ENCODE measurements around the gene SLITRK5.

The SLITRK5 gene

GRCh38 chr13:87684850-87685742 lies 13.9 kb downstream of the SLITRK5 start:
- no peak for TF ChIP-seq EZH2 (IDR thresholded peaks at IDR 0.05; ENCODE audit: borderline replicate concordance, low read length)
- TF ChIP-seq, protein P1, sequence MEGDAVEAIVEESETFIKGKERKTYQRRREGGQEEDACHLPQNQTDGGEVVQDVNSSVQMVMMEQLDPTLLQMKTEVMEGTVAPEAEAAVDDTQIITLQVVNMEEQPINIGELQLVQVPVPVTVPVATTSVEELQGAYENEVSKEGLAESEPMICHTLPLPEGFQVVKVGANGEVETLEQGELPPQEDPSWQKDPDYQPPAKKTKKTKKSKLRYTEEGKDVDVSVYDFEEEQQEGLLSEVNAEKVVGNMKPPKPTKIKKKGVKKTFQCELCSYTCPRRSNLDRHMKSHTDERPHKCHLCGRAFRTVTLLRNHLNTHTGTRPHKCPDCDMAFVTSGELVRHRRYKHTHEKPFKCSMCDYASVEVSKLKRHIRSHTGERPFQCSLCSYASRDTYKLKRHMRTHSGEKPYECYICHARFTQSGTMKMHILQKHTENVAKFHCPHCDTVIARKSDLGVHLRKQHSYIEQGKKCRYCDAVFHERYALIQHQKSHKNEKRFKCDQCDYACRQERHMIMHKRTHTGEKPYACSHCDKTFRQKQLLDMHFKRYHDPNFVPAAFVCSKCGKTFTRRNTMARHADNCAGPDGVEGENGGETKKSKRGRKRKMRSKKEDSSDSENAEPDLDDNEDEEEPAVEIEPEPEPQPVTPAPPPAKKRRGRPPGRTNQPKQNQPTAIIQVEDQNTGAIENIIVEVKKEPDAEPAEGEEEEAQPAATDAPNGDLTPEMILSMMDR (IDR thresholded peaks at IDR 0.05; ENCODE audit: low read length) = no peak
- H3K9ac ChIP-seq (ENCODE audit: low read length) = no peak overlapping the region
- no peaks in the 10 kb centered on the region for H3K9me3 ChIP-seq (ENCODE audit: low read length)
- no peak overlapping the region for H2AFZ ChIP-seq (ENCODE audit: low read length)
- no peaks in the 10 kb centered on the region for H3K79me2 ChIP-seq (ENCODE audit: insufficient read depth, low read length)
- no peaks in the 10 kb centered on the region for H3K27me3 ChIP-seq (ENCODE audit: insufficient read depth, low read length)
- H3K4me1 ChIP-seq (ENCODE audit: insufficient read depth, low read length, severe bottlenecking) = no peaks in the 10 kb centered on the region
- H3K9me2 ChIP-seq (ENCODE audit: low read depth, low read length) = no peaks in the 10 kb centered on the region; the same call in 1 of the 2 replicates
- H3F3A ChIP-seq (ENCODE audit: insufficient read depth, low read length) = no peaks in the 10 kb centered on the region
- H4K20me1 ChIP-seq (ENCODE audit: insufficient read depth, low read length) = no peaks in the 10 kb centered on the region
- H3K4me3 ChIP-seq (ENCODE audit: low read depth, low read length, poor library complexity, severe bottlenecking) = no peak overlapping the region
- no peak overlapping the region for H3K27ac ChIP-seq (ENCODE audit: low read depth, low read length, poor library complexity, severe bottlenecking)
- no peak overlapping the region for H3K4me2 ChIP-seq (ENCODE audit: low read length)
- H3K36me3 ChIP-seq (ENCODE audit: insufficient read depth, low read length) = no peaks in the 10 kb centered on the region

- no peak overlapping the region for H3K4me2 ChIP-seq (ENCODE audit: low read length)
- no peaks in the 10 kb centered on the region for H3K9me2 ChIP-seq (ENCODE audit: low read depth, low read length)
- no peaks in the 10 kb centered on the region for H3F3A ChIP-seq (ENCODE audit: insufficient read depth, low read length)
- no peak overlapping the region for H2AFZ ChIP-seq (ENCODE audit: low read length)
- H3K79me2 ChIP-seq (ENCODE audit: insufficient read depth, low read length) = no peaks in the 10 kb centered on the region
- H3K4me3 ChIP-seq (ENCODE audit: low read depth, low read length, poor library complexity, severe bottlenecking) = no peak overlapping the region
- no peaks in the 10 kb centered on the region for H4K20me1 ChIP-seq (ENCODE audit: insufficient read depth, low read length)
- H3K9ac ChIP-seq (ENCODE audit: low read length) = no peak overlapping the region
- no peaks in the 10 kb centered on the region for H3K36me3 ChIP-seq (ENCODE audit: insufficient read depth, low read length)
- no peaks in the 10 kb centered on the region for H3K4me1 ChIP-seq (ENCODE audit: insufficient read depth, low read length, severe bottlenecking)
- H3K9me3 ChIP-seq (ENCODE audit: low read length) = no peaks in the 10 kb centered on the region
- TF ChIP-seq, protein P1 (IDR thresholded peaks at IDR 0.05; ENCODE audit: low read length) = no peak
- no peak for TF ChIP-seq EZH2 (IDR thresholded peaks at IDR 0.05; ENCODE audit: borderline replicate concordance, low read length)
- H3K27ac ChIP-seq (ENCODE audit: low read depth, low read length, poor library complexity, severe bottlenecking) = no peak overlapping the region
- H3K27me3 ChIP-seq (ENCODE audit: insufficient read depth, low read length) = no peaks in the 10 kb centered on the region
Observed at GRCh38 chr13:87696458-87696857, 25.3 kb downstream of the SLITRK5 start.

- H3K9ac ChIP-seq (ENCODE audit: low read length) = no peak overlapping the region
- no peak for TF ChIP-seq EZH2 (IDR thresholded peaks at IDR 0.05; ENCODE audit: borderline replicate concordance, low read length)
- TF ChIP-seq, protein P1 (IDR thresholded peaks at IDR 0.05; ENCODE audit: low read length) = no peak
- no peaks in the 10 kb centered on the region for H4K20me1 ChIP-seq (ENCODE audit: insufficient read depth, low read length)
- no peaks in the 10 kb centered on the region for H3K4me1 ChIP-seq (ENCODE audit: insufficient read depth, low read length, severe bottlenecking)
- H3K27me3 ChIP-seq (ENCODE audit: insufficient read depth, low read length) = no peaks in the 10 kb centered on the region
- no peaks in the 10 kb centered on the region for H3K79me2 ChIP-seq (ENCODE audit: insufficient read depth, low read length)
- H3K9me2 ChIP-seq (ENCODE audit: low read depth, low read length) = no peaks in the 10 kb centered on the region
- H3K4me3 ChIP-seq (ENCODE audit: low read depth, low read length, poor library complexity, severe bottlenecking) = no peak overlapping the region
- H3F3A ChIP-seq (ENCODE audit: insufficient read depth, low read length) = no peaks in the 10 kb centered on the region
- no peak overlapping the region for H2AFZ ChIP-seq (ENCODE audit: low read length)
- H3K27ac ChIP-seq (ENCODE audit: low read depth, low read length, poor library complexity, severe bottlenecking) = no peak overlapping the region
- no peaks in the 10 kb centered on the region for H3K9me3 ChIP-seq (ENCODE audit: low read length)
- H3K4me2 ChIP-seq (ENCODE audit: low read length) = no peak overlapping the region
- no peaks in the 10 kb centered on the region for H3K36me3 ChIP-seq (ENCODE audit: insufficient read depth, low read length)
Observed at GRCh38 chr13:87698268-87698667, 27.1 kb downstream of the SLITRK5 start.
